Measurements from ENCODE around the gene SLC25A53. TPM values are rescaled to one million over a fixed set of nuclear protein-coding genes. Genes with fewer than 3 reads are reported as not detected.

SLC25A53 gene
- total RNA-seq, 1 experiment from 2014 or later, result 6.6 TPM

DNA sequence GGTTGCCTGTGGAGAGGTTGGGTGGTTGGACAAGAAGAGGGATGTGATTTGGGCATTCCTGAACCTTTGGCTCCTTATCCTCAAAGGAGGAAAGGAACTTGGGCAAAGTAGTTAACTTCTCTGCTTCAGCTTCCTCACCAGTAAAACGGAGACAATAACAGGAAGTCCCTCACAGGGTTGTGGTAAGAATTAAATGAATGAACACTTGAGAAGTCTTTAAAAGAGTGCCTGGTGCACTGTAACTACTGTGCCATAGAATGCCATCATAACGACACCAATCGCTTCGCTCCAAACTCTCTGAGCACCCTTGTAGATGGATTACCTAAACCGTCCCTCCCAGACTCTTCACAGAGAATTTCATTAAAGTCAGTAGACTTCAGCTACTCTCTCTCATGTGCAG is 34.0 kb downstream of the SLC25A53 start:
- H3K4me2 ChIP-seq (ENCODE audit: low read length), result no peak overlapping the region
- BruUV-seq (replicated peaks), result no TSS peak
- H3F3A ChIP-seq (ENCODE audit: low read length, unreplicated experiment), result no peaks in the 10 kb centered on the region
- ChIA-PET POLR2A (ENCODE audit: unreplicated experiment) (no interaction called here), CTCF (no interaction called here)
- H2AFZ ChIP-seq (ENCODE audit: low read length), result no peak overlapping the region
- no peaks in the 10 kb centered on the region for H3K9me3 ChIP-seq (ENCODE audit: low read length)
- no peak overlapping the region for H3K27ac ChIP-seq (ENCODE audit: low read length)
- H3K27me3 ChIP-seq (ENCODE audit: low read length), result no peaks in the 10 kb centered on the region
- no peaks in the 10 kb centered on the region for H3K9me2 ChIP-seq (replicated peaks; ENCODE audit: low read length)
- H3K4me3 ChIP-seq (ENCODE audit: low read length), result no peak overlapping the region
- no peak for ATAC-seq
- H3K36me3 ChIP-seq (ENCODE audit: low read depth, low read length), result no peaks in the 10 kb centered on the region
- H4K20me1 ChIP-seq (ENCODE audit: low read length), result no peaks in the 10 kb centered on the region
- H3K9ac ChIP-seq (ENCODE audit: low read length), result no peak overlapping the region
- DNase-seq, result no peak
- TF ChIP-seq, protein P1, sequence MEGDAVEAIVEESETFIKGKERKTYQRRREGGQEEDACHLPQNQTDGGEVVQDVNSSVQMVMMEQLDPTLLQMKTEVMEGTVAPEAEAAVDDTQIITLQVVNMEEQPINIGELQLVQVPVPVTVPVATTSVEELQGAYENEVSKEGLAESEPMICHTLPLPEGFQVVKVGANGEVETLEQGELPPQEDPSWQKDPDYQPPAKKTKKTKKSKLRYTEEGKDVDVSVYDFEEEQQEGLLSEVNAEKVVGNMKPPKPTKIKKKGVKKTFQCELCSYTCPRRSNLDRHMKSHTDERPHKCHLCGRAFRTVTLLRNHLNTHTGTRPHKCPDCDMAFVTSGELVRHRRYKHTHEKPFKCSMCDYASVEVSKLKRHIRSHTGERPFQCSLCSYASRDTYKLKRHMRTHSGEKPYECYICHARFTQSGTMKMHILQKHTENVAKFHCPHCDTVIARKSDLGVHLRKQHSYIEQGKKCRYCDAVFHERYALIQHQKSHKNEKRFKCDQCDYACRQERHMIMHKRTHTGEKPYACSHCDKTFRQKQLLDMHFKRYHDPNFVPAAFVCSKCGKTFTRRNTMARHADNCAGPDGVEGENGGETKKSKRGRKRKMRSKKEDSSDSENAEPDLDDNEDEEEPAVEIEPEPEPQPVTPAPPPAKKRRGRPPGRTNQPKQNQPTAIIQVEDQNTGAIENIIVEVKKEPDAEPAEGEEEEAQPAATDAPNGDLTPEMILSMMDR (conservative IDR thresholded peaks at IDR 0.05; ENCODE audit: low read depth, low read length), result no peak
- TF ChIP-seq EZH2phosphoT487 (IDR thresholded peaks at IDR 0.05; ENCODE audit: borderline replicate concordance, low read length) (no peak), EZH2 (IDR thresholded peaks at IDR 0.05; ENCODE audit: low read length, unreplicated experiment) (no peak)
- no peaks in the 10 kb centered on the region for H3K4me1 ChIP-seq (ENCODE audit: insufficient read depth, low read length)
- intact Hi-C loops (cut with micrococcal nuclease), result no loop called here
- no peaks in the 10 kb centered on the region for H3K79me2 ChIP-seq (ENCODE audit: low read length)

DNA sequence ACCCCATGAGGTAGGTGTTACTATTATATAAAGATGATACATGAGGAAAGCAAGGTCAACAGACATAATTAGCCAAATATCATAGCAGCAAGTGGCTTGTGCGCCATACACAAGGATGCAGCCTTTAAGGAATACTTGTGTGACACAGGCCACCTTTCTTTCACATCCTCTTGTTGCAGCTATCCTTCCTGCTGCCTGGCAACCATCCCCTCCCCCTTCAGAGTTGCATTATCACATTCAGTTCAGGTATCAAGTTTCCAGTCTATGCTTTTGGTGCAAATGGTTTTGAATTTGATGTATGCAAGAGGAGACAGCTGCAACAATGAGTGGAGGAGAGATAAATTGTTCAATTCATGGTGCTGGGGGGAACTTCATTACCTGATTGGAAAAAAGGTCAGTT is 38.0 kb downstream of the SLC25A53 start:
- H4K20me1 ChIP-seq (ENCODE audit: low read length), result no peaks in the 10 kb centered on the region
- H3K9me2 ChIP-seq (replicated peaks; ENCODE audit: low read length), result no peaks in the 10 kb centered on the region
- intact Hi-C loops (cut with micrococcal nuclease), result no loop called here
- H3K9me3 ChIP-seq (ENCODE audit: low read length), result no peaks in the 10 kb centered on the region
- BruUV-seq (replicated peaks), result no TSS peak
- no peak overlapping the region for H2AFZ ChIP-seq (ENCODE audit: low read length)
- no peaks in the 10 kb centered on the region for H3F3A ChIP-seq (ENCODE audit: low read length, unreplicated experiment)
- H3K36me3 ChIP-seq (ENCODE audit: low read depth, low read length), result no peaks in the 10 kb centered on the region
- CTCF ChIA-PET, result no interaction called here
- POLR2A ChIA-PET (ENCODE audit: unreplicated experiment), result no interaction called here
- TF ChIP-seq, protein P1 (conservative IDR thresholded peaks at IDR 0.05; ENCODE audit: low read depth, low read length), result no peak
- TF ChIP-seq EZH2 (IDR thresholded peaks at IDR 0.05; ENCODE audit: low read length, unreplicated experiment), result no peak
- no peak for TF ChIP-seq EZH2phosphoT487 (IDR thresholded peaks at IDR 0.05; ENCODE audit: borderline replicate concordance, low read length)
- no peaks in the 10 kb centered on the region for H3K4me1 ChIP-seq (ENCODE audit: insufficient read depth, low read length)
- ATAC-seq, result no peak
- no peak overlapping the region for H3K9ac ChIP-seq (ENCODE audit: low read length)
- no peaks in the 10 kb centered on the region for H3K27me3 ChIP-seq (ENCODE audit: low read length)
- H3K4me2 ChIP-seq (ENCODE audit: low read length), result no peak overlapping the region
- H3K4me3 ChIP-seq (ENCODE audit: low read length), result no peak overlapping the region
- no peak for DNase-seq
- H3K79me2 ChIP-seq (ENCODE audit: low read length), result no peaks in the 10 kb centered on the region
- H3K27ac ChIP-seq (ENCODE audit: low read length), result no peak overlapping the region

DNA sequence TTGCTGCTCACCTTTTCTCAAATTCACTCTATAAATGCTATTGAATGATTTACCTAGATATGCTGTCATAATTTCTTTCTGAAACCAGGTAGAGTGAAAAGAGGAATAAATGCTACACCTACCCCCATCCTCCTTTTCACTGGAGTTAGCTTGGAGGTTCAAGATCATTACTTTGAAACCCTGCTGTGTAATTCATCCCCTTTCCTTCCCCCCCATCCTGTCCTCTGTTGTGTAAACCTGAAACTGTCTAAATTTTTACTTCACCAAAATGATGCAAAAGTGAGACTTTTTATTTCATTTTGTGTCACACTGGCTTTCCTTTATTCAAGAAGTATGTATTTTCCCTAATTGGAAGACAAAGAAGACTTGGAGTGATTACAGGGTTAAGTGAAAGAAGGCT is 39.0 kb downstream of the SLC25A53 start:
- no peaks in the 10 kb centered on the region for H3K36me3 ChIP-seq (ENCODE audit: low read depth, low read length)
- ChIA-PET CTCF (no interaction called here), POLR2A (ENCODE audit: unreplicated experiment) (no interaction called here)
- no peaks in the 10 kb centered on the region for H4K20me1 ChIP-seq (ENCODE audit: low read length)
- no peak for DNase-seq
- no TSS peak for BruUV-seq (replicated peaks)
- no peak overlapping the region for H3K27ac ChIP-seq (ENCODE audit: low read length)
- no peak overlapping the region for H3K9ac ChIP-seq (ENCODE audit: low read length)
- H3F3A ChIP-seq (ENCODE audit: low read length, unreplicated experiment), result no peaks in the 10 kb centered on the region
- H3K9me3 ChIP-seq (ENCODE audit: low read length), result no peaks in the 10 kb centered on the region
- no peaks in the 10 kb centered on the region; the same call in 1 of the 2 replicates for H3K4me1 ChIP-seq (ENCODE audit: insufficient read depth, low read length)
- H3K27me3 ChIP-seq (ENCODE audit: low read length), result no peaks in the 10 kb centered on the region
- no peak overlapping the region for H2AFZ ChIP-seq (ENCODE audit: low read length)
- H3K4me2 ChIP-seq (ENCODE audit: low read length), result no peak overlapping the region
- no peak for ATAC-seq
- H3K79me2 ChIP-seq (ENCODE audit: low read length), result no peaks in the 10 kb centered on the region
- no peaks in the 10 kb centered on the region for H3K9me2 ChIP-seq (replicated peaks; ENCODE audit: low read length)
- no peak overlapping the region for H3K4me3 ChIP-seq (ENCODE audit: low read length)
- TF ChIP-seq EZH2 (IDR thresholded peaks at IDR 0.05; ENCODE audit: low read length, unreplicated experiment), result no peak
- TF ChIP-seq, protein P1 (conservative IDR thresholded peaks at IDR 0.05; ENCODE audit: low read depth, low read length), result no peak
- intact Hi-C loops (cut with micrococcal nuclease), result no loop called here
